Measurements from ENCODE around the gene GPR158.

The GPR158 gene

DNA sequence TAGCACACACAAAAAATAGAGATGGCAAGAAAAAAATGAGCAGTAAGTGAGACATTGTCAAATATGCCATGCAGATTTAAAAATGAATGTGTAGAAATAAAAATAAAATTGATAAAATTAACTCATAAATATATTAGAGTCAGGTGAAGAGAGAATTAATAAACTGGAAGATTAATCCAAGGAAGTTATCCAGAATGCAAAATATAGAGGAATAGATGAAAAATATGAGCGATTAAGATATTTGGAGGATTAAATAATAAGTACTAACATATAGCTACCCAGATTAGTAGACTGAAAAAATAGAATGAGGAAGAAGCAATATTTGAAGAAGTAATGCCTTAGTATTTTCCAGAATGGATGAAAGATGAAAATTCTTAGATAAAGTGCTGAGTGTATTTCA lies 103.4 kb downstream of the GPR158 start:
- Histone ChIP-seq H3K4me1 (ENCODE audit: control insufficient read depth, insufficient read depth, low read length) (no peaks in the 10 kb centered on the region), H3K4me3 (ENCODE audit: low read length) (no peak overlapping the region), H3K36me3 (ENCODE audit: insufficient read depth, low read length) (no peaks in the 10 kb centered on the region), H3K9me3 (replicated peaks; ENCODE audit: low read length) (peaks cover 7% of the 10 kb centered on the region), H3K4me2 (ENCODE audit: low read length) (no peak overlapping the region), H3K27me3 (ENCODE audit: control insufficient read depth, insufficient read depth, low read length) (no peaks in the 10 kb centered on the region), H3K9ac (ENCODE audit: low read depth, low read length) (no peak overlapping the region)

DNA sequence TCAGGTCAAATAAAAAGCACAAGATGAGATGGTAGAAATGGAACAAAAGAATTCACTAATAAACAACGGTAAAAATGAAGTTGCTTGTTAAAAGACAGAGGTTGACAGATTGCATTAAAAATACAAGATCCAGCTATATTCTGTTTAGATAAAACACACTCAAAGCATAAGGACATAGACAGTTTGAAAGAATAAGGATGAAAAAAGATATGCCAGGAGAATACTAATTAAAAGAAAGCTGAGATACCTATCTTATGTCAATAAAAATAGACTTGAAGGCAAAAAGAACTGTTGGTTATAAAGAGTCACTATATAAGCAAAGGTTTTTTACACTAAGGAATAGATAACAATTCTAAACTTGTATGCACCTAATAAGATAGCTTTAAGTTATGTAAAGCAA lies 105.3 kb downstream of the GPR158 start:
- H3K4me2 ChIP-seq (ENCODE audit: low read length) = no peak overlapping the region
- H3K4me3 ChIP-seq (ENCODE audit: low read length) = no peak overlapping the region
- H3K4me1 ChIP-seq (ENCODE audit: control insufficient read depth, insufficient read depth, low read length) = no peaks in the 10 kb centered on the region
- H3K9me3 ChIP-seq (replicated peaks; ENCODE audit: low read length) = peaks cover 7% of the 10 kb centered on the region
- H3K36me3 ChIP-seq (ENCODE audit: insufficient read depth, low read length) = no peaks in the 10 kb centered on the region
- H3K9ac ChIP-seq (ENCODE audit: low read depth, low read length) = no peak overlapping the region
- H3K27me3 ChIP-seq (ENCODE audit: control insufficient read depth, insufficient read depth, low read length) = no peaks in the 10 kb centered on the region

DNA sequence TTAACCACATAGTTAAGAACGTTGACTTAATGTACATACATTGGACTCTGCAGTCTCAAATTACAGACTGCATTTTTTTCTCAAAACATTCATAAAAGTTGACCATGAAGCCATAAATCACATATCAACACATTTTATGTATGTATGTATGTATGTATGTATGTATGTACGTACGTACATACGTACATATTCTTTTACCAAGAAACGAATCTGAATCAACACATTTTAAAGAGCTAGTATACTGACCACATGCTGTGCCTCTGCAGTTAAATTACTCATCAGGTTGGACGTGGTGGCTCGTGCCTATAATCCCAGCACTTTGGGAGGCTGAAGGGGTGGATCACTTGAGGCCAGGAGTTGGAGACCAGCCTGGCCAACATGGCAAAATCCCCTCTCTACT lies 105.8 kb downstream of the GPR158 start:
- Histone ChIP-seq H3K4me1 (ENCODE audit: control insufficient read depth, insufficient read depth, low read length) (no peaks in the 10 kb centered on the region), H3K4me3 (ENCODE audit: low read length) (no peak overlapping the region), H3K27me3 (ENCODE audit: control insufficient read depth, insufficient read depth, low read length) (no peaks in the 10 kb centered on the region), H3K4me2 (ENCODE audit: low read length) (no peak overlapping the region), H3K9me3 (replicated peaks; ENCODE audit: low read length) (peaks cover 10% of the 10 kb centered on the region), H3K36me3 (ENCODE audit: insufficient read depth, low read length) (no peaks in the 10 kb centered on the region), H3K9ac (ENCODE audit: low read depth, low read length) (no peak overlapping the region)

- Histone ChIP-seq H3K9me3 (replicated peaks; ENCODE audit: low read length) (peaks cover 3% of the 10 kb centered on the region), H3K4me3 (ENCODE audit: low read length) (no peak overlapping the region), H3K4me1 (ENCODE audit: control insufficient read depth, insufficient read depth, low read length) (no peaks in the 10 kb centered on the region), H3K4me2 (ENCODE audit: low read length) (no peak overlapping the region), H3K36me3 (ENCODE audit: insufficient read depth, low read length) (no peaks in the 10 kb centered on the region), H3K9ac (ENCODE audit: low read depth, low read length) (no peak overlapping the region), H3K27me3 (ENCODE audit: control insufficient read depth, insufficient read depth, low read length) (no peaks in the 10 kb centered on the region)
Measured at GRCh38 chr10:25285809-25286208, 111.0 kb downstream of the GPR158 start.

- peaks cover 3% of the 10 kb centered on the region for H3K9me3 ChIP-seq (replicated peaks; ENCODE audit: low read length)
- no peaks in the 10 kb centered on the region for H3K4me1 ChIP-seq (ENCODE audit: control insufficient read depth, insufficient read depth, low read length)
- no peaks in the 10 kb centered on the region for H3K36me3 ChIP-seq (ENCODE audit: insufficient read depth, low read length)
- no peak overlapping the region for H3K9ac ChIP-seq (ENCODE audit: low read depth, low read length)
- no peak overlapping the region for H3K4me2 ChIP-seq (ENCODE audit: low read length)
- H3K4me3 ChIP-seq (ENCODE audit: low read length) = no peak overlapping the region
- no peaks in the 10 kb centered on the region for H3K27me3 ChIP-seq (ENCODE audit: control insufficient read depth, insufficient read depth, low read length)
Measured at GRCh38 chr10:25288181-25288580, 113.4 kb downstream of the GPR158 start.

DNA sequence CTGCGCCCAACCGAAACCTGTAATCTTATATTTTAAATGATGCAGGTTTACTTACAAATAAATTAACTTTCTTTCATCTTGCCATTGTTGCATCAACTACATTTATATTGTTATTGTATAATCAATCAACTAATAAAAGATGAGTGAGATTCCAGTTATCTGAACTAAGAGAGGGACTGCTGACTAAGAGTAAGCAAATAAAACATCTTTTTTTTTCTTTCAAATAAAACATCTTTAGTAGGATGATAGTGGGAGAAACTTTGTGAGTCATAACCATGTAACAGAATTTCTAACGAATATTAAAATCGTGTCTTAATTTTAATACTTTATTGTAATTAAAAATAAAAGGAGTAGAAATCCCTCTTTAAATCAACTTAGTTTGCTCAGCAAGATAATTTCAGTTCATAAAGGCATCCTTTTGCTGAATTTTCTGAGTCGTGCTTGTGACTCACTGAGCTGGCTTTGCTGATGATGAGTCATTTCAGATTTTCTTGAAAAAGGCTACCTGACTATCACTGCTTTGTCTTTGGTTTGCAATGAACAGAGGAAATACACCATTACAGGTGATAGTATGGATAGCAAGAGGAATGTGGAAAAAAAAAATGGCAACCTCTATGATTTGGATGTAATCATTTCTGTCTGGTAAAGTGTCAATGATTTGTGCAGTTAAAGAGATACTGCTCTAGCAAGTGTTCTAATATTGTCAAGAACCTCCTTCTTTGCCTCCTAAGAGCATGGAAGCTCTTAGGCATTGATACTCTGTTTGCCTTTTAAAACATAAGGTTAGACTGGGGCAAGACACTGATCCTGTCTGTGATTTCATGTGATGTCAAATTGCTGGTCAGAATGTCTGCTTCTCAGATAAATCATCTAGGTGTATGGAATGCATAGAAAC lies 119.5 kb downstream of the GPR158 start:
- no peaks in the 10 kb centered on the region for H3K27me3 ChIP-seq (ENCODE audit: control insufficient read depth, insufficient read depth, low read length)
- H3K9ac ChIP-seq (ENCODE audit: low read depth, low read length) = no peak overlapping the region
- H3K9me3 ChIP-seq (replicated peaks; ENCODE audit: low read length) = peaks cover 3% of the 10 kb centered on the region
- no peaks in the 10 kb centered on the region for H3K36me3 ChIP-seq (ENCODE audit: insufficient read depth, low read length)
- H3K4me3 ChIP-seq (ENCODE audit: low read length) = no peak overlapping the region
- H3K4me2 ChIP-seq (ENCODE audit: low read length) = no peak overlapping the region
- no peaks in the 10 kb centered on the region for H3K4me1 ChIP-seq (ENCODE audit: control insufficient read depth, insufficient read depth, low read length)

GRCh38 chr10:25296324-25296723 lies 121.5 kb downstream of the GPR158 start:
- no peak overlapping the region for H3K9ac ChIP-seq (ENCODE audit: low read depth, low read length)
- H3K36me3 ChIP-seq (ENCODE audit: insufficient read depth, low read length) = no peaks in the 10 kb centered on the region
- H3K4me1 ChIP-seq (ENCODE audit: control insufficient read depth, insufficient read depth, low read length) = no peaks in the 10 kb centered on the region
- no peak overlapping the region for H3K4me2 ChIP-seq (ENCODE audit: low read length)
- H3K9me3 ChIP-seq (replicated peaks; ENCODE audit: low read length) = peaks cover 3% of the 10 kb centered on the region
- H3K27me3 ChIP-seq (ENCODE audit: control insufficient read depth, insufficient read depth, low read length) = no peaks in the 10 kb centered on the region
- no peak overlapping the region for H3K4me3 ChIP-seq (ENCODE audit: low read length)

GRCh38 chr10:25297466-25297865 lies 122.7 kb downstream of the GPR158 start:
- H3K9ac ChIP-seq (ENCODE audit: low read depth, low read length) = no peak overlapping the region

GRCh38 chr10:25300073-25300472 lies 125.3 kb downstream of the GPR158 start:
- no peak overlapping the region for H3K4me2 ChIP-seq (ENCODE audit: low read length)
- no peak overlapping the region for H3K4me3 ChIP-seq (ENCODE audit: low read length)
- H3K27me3 ChIP-seq (ENCODE audit: control insufficient read depth, insufficient read depth, low read length) = no peaks in the 10 kb centered on the region
- H3K36me3 ChIP-seq (ENCODE audit: insufficient read depth, low read length) = no peaks in the 10 kb centered on the region
- H3K9me3 ChIP-seq (replicated peaks; ENCODE audit: low read length) = peaks cover 3% of the 10 kb centered on the region
- no peak overlapping the region for H3K9ac ChIP-seq (ENCODE audit: low read depth, low read length)
- no peaks in the 10 kb centered on the region for H3K4me1 ChIP-seq (ENCODE audit: control insufficient read depth, insufficient read depth, low read length)

More at GRCh38 chr10:25297466-25297865, 122.7 kb downstream of the GPR158 start:
- no peaks in the 10 kb centered on the region for H3K36me3 ChIP-seq (ENCODE audit: insufficient read depth, low read length)
- peaks cover 3% of the 10 kb centered on the region for H3K9me3 ChIP-seq (replicated peaks; ENCODE audit: low read length)
- no peaks in the 10 kb centered on the region for H3K4me1 ChIP-seq (ENCODE audit: control insufficient read depth, insufficient read depth, low read length)
- no peak overlapping the region for H3K4me3 ChIP-seq (ENCODE audit: low read length)
- H3K4me2 ChIP-seq (ENCODE audit: low read length) = no peak overlapping the region
- no peaks in the 10 kb centered on the region for H3K27me3 ChIP-seq (ENCODE audit: control insufficient read depth, insufficient read depth, low read length)

DNA sequence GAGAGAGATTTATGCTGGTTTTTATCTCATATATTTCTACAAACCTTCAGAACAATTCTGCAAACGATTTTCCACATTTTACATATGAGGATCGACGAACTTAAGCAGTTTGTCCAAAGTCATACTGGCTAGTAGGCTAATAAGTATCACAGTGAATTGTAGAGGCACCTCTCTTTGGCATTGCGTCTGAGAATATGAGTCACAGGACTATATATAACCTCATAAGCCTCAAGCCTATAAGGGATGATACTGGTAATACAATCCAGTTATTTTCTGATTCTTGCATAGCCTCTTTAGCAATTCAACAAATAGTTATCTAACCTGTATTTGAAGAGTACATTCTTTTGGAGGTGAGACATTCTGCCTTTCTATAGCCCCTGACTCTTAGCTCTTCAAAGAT lies 129.8 kb downstream of the GPR158 start:
- Histone ChIP-seq H3K4me1 (ENCODE audit: control insufficient read depth, insufficient read depth, low read length) (no peaks in the 10 kb centered on the region), H3K4me2 (ENCODE audit: low read length) (no peak overlapping the region), H3K27me3 (ENCODE audit: control insufficient read depth, insufficient read depth, low read length) (no peaks in the 10 kb centered on the region), H3K9ac (ENCODE audit: low read depth, low read length) (no peak overlapping the region), H3K9me3 (replicated peaks; ENCODE audit: low read length) (peaks cover 5% of the 10 kb centered on the region), H3K4me3 (ENCODE audit: low read length) (no peak overlapping the region), H3K36me3 (ENCODE audit: insufficient read depth, low read length) (no peaks in the 10 kb centered on the region)

- H3K27me3 ChIP-seq (ENCODE audit: control insufficient read depth, insufficient read depth, low read length) = no peaks in the 10 kb centered on the region
- H3K4me1 ChIP-seq (ENCODE audit: control insufficient read depth, insufficient read depth, low read length) = no peaks in the 10 kb centered on the region
- H3K9me3 ChIP-seq (replicated peaks; ENCODE audit: low read length) = peaks cover 5% of the 10 kb centered on the region
- H3K4me2 ChIP-seq (ENCODE audit: low read length) = no peak overlapping the region
- no peaks in the 10 kb centered on the region for H3K36me3 ChIP-seq (ENCODE audit: insufficient read depth, low read length)
- H3K4me3 ChIP-seq (ENCODE audit: low read length) = no peak overlapping the region
- H3K9ac ChIP-seq (ENCODE audit: low read depth, low read length) = no peak overlapping the region
Measured at GRCh38 chr10:25306386-25306785, 131.6 kb downstream of the GPR158 start.

DNA sequence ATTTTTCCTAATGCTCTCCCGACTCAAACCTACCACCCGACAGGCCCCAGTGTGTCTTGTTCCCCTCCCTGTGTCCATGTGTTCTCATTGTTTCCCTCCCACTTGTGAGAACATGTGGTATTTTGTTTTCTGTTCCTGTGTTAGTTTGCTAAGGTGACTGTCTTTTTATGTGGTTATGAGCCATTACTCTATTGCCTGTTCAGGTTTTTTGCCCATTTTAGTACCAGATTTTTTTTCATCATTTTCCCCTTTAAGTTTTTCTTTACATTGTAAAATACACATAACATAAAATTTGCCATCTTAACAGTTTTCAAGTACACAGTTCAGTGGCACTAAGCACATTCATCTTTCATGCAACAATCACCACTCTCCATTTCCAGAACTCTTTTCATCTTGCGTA lies 133.5 kb downstream of the GPR158 start:
- no peak overlapping the region for H3K4me3 ChIP-seq (ENCODE audit: low read length)
- H3K9ac ChIP-seq (ENCODE audit: low read depth, low read length) = no peak overlapping the region
- no peaks in the 10 kb centered on the region for H3K27me3 ChIP-seq (ENCODE audit: control insufficient read depth, insufficient read depth, low read length)
- no peaks in the 10 kb centered on the region for H3K4me1 ChIP-seq (ENCODE audit: control insufficient read depth, insufficient read depth, low read length)
- peaks cover 5% of the 10 kb centered on the region for H3K9me3 ChIP-seq (replicated peaks; ENCODE audit: low read length)
- no peak overlapping the region for H3K4me2 ChIP-seq (ENCODE audit: low read length)
- no peaks in the 10 kb centered on the region for H3K36me3 ChIP-seq (ENCODE audit: insufficient read depth, low read length)
